Caco-2 (cell line): ENCODE data around the gene PARP11. TPM values are rescaled to one million over a fixed set of nuclear protein-coding genes. Genes with fewer than 3 reads are reported as not detected.

Experiments used
- BruUV-seq: library from RNA; stranded (reverse); fragments of 400-500 nt; replicated peaks from 2 replicates; lab custom pipeline; 2021; lab: Mats Ljungman, UMichigan
- CTCF ChIA-PET: fragments of 300-600 bp; sonication (Branson Sonifier 250); formaldehyde crosslinking; loops from one replicate; lab custom pipeline; 2022; ENCODE audit warnings: antibody characterized with exemption; lab: Charles Lee
- POLR2A ChIA-PET: fragments of 300-600 bp; sonication (Branson Sonifier 250); formaldehyde crosslinking; loops from one replicate; lab custom pipeline; 2022; ENCODE audit warnings: antibody characterized with exemption; lab: Charles Lee
- DNase-seq, 2 experiments: peaks; one replicate each; pipeline versions ENCODE4 v3.0.0 to v3.0.0-alpha.2; 2020 to 2022
- H3K27me3 ChIP-seq: replicated peaks from 2 replicates; pipeline ENCODE4 v1.6.0; 2011; ENCODE audit warnings: low read length; ENCODE audit not compliant: control insufficient read depth, insufficient read depth
- H3K36me3 ChIP-seq: 2 replicates; pipeline ENCODE4 v1.5.1; 2011; ENCODE audit warnings: low read length; ENCODE audit not compliant: control insufficient read depth, insufficient read depth
- H3K4me1 ChIP-seq: fragments of 250-450 bp; sonication (Bioruptor Pico); 2 replicates; pipeline ENCODE4 v1.5.1; 2020; ENCODE audit warnings: mild to moderate bottlenecking
- H3K4me3 ChIP-seq: 2 replicates; pipeline ENCODE4 v1.5.1; 2011; ENCODE audit warnings: low read depth, mild to moderate bottlenecking, control low read depth, low read length
- H3K9me3 ChIP-seq: fragments of 250-450 bp; sonication (Bioruptor Pico); 2 replicates; pipeline ENCODE4 v1.5.1; 2020; ENCODE audit warnings: mild to moderate bottlenecking, moderate library complexity
- H3K27ac Mint-ChIP-seq: one replicate; pipeline ENCODE4 v1.8.0; 2022; ENCODE audit warnings: mixed read lengths; ENCODE audit not compliant: unreplicated experiment
- H3K27me3 Mint-ChIP-seq: one replicate; pipeline ENCODE4 v1.8.0; 2022; ENCODE audit warnings: mixed read lengths; ENCODE audit not compliant: insufficient read depth, unreplicated experiment
- H3K36me3 Mint-ChIP-seq: one replicate; pipeline ENCODE4 v1.8.0; 2022; ENCODE audit warnings: mild to moderate bottlenecking, mixed read lengths; ENCODE audit not compliant: insufficient read depth, unreplicated experiment
- H3K4me1 Mint-ChIP-seq: one replicate; pipeline ENCODE4 v1.8.0; 2022; ENCODE audit warnings: low read depth, mixed read lengths; ENCODE audit not compliant: unreplicated experiment
- H3K4me3 Mint-ChIP-seq: one replicate; pipeline ENCODE4 v1.8.0; 2022; ENCODE audit warnings: mild to moderate bottlenecking, moderate library complexity, mixed read lengths; ENCODE audit not compliant: unreplicated experiment
- H3K9me3 Mint-ChIP-seq: one replicate; pipeline ENCODE4 v1.8.0; 2022; ENCODE audit warnings: mixed read lengths; ENCODE audit not compliant: unreplicated experiment
- CTCF ChIP-seq, 2 experiments: fragments of 200-600 bp in 1 of 2; IDR thresholded peaks; 1 replicate in 1 of 2; 2 replicates in 1 of 2; pipeline versions ENCODE4 v1.5.1 to v1.8.0; 2011 to 2022; ENCODE audit warnings: antibody characterized with exemption in 1 of 2, control low read depth in 1 of 2, inconsistent platforms in 1 of 2, low read depth in 1 of 2, low read length in 1 of 2, mild to moderate bottlenecking in 1 of 2, moderate library complexity in 1 of 2; ENCODE audit not compliant: insufficient read depth in 1 of 2, severe bottlenecking in 1 of 2, unreplicated experiment in 1 of 2
- intact Hi-C: fragments of 100-400 bp; cut with micrococcal nuclease; formaldehyde crosslinking; loops from one replicate; pipeline ENCODE4 v1.10.0; 2022; ENCODE audit not compliant: unreplicated experiment
- total RNA-seq: library from RNA; stranded (reverse); gene quantifications from 2 replicates; pipeline ENCODE4 v1.2.3, GENCODE V29; 2022

PARP11 gene
- total RNA-seq, 1 experiment from 2014 or later, result 18.1 TPM

GRCh38 chr12:3898756-3899155 lies 25.6 kb upstream of the PARP11 start:
- POLR2A ChIA-PET, result interaction anchor here (0.6 kb wide), 1 partner anchor 133 kb away, joined by 4 read pairs; no protein-coding TSS in a partner anchor

GRCh38 chr12:3897371-3897971 lies 24.3 kb upstream of the PARP11 start:
- TF ChIP-seq CTCF (IDR thresholded peaks at IDR 0.05; ENCODE audit: insufficient read depth in 1 of 2, low read depth in 1 of 2, low read length in 1 of 2, severe bottlenecking in 1 of 2, unreplicated experiment in 1 of 2), result no peak
- Histone ChIP-seq H3K27me3 (no peaks in the 10 kb centered on the region), H3K4me1 (peaks cover 42% of the 10 kb centered on the region), H3K4me3 (no peak overlapping the region), H3K9me3 (no peaks in the 10 kb centered on the region), H3K36me3 (no peaks in the 10 kb centered on the region)
- Mint-ChIP-seq H3K9me3 (no peaks in the 10 kb centered on the region), H3K4me1 (peaks cover 22% of the 10 kb centered on the region), H3K27me3 (no peaks in the 10 kb centered on the region), H3K36me3 (no peaks in the 10 kb centered on the region), H3K27ac (peak overlapping the region; percentile 57), H3K4me3 (no peak overlapping the region)
- POLR2A ChIA-PET, result interaction anchor here (0.6 to 1.6 kb wide), 6 partner anchors 23 to 187 kb away, joined by 3 to 7 read pairs (median 6); no protein-coding TSS in a partner anchor
- intact Hi-C loops, result loop anchor here (1.0 kb wide), 7 partner anchors 23 to 134 kb away; partner anchors contain the start of gene PARP11
- no peak for DNase-seq
- BruUV-seq, result no TSS peak
- CTCF ChIA-PET, result interaction anchor here (0.8 to 1.7 kb wide), 7 partner anchors 13 to 379 kb away, joined by 3 to 17 read pairs (median 6); no protein-coding TSS in a partner anchor

More at GRCh38 chr12:3898756-3899155, 25.6 kb upstream of the PARP11 start:
- H3K4me1 ChIP-seq, result peaks cover 42% of the 10 kb centered on the region
- no peak overlapping the region for H3K4me3 ChIP-seq
- Mint-ChIP-seq H3K27me3 (no peaks in the 10 kb centered on the region), H3K27ac (no peak overlapping the region), H3K4me1 (peaks cover 22% of the 10 kb centered on the region), H3K36me3 (no peaks in the 10 kb centered on the region), H3K4me3 (no peak overlapping the region), H3K9me3 (peaks cover 9% of the 10 kb centered on the region)
- no peak for DNase-seq
- H3K36me3 ChIP-seq, result no peaks in the 10 kb centered on the region
- BruUV-seq, result no TSS peak
- intact Hi-C loops, result no loop called here
- H3K9me3 ChIP-seq, result no peaks in the 10 kb centered on the region
- CTCF ChIA-PET, result no interaction called here
- H3K27me3 ChIP-seq, result no peaks in the 10 kb centered on the region
- TF ChIP-seq CTCF (IDR thresholded peaks at IDR 0.05; ENCODE audit: insufficient read depth in 1 of 2, low read depth in 1 of 2, low read length in 1 of 2, severe bottlenecking in 1 of 2, unreplicated experiment in 1 of 2), result no peak

GRCh38 chr12:3896801-3897351 lies 23.7 kb upstream of the PARP11 start:
- Mint-ChIP-seq H3K4me1 (peaks cover 22% of the 10 kb centered on the region), H3K27ac (peak overlapping the region; percentile 57), H3K27me3 (no peaks in the 10 kb centered on the region), H3K4me3 (no peak overlapping the region), H3K9me3 (no peaks in the 10 kb centered on the region), H3K36me3 (no peaks in the 10 kb centered on the region)
- peak; percentile 71 to 77 for DNase-seq
- no peaks in the 10 kb centered on the region for H3K27me3 ChIP-seq
- peaks cover 42% of the 10 kb centered on the region for H3K4me1 ChIP-seq
- intact Hi-C loops, result loop anchor here (1.0 kb wide), 7 partner anchors 23 to 134 kb away; partner anchors contain the start of gene PARP11
- BruUV-seq, result no TSS peak
- TF ChIP-seq CTCF (IDR thresholded peaks at IDR 0.05; ENCODE audit: insufficient read depth in 1 of 2, low read depth in 1 of 2, low read length in 1 of 2, severe bottlenecking in 1 of 2, unreplicated experiment in 1 of 2), result no peak
- H3K36me3 ChIP-seq, result no peaks in the 10 kb centered on the region
- H3K4me3 ChIP-seq, result no peak overlapping the region
- no peaks in the 10 kb centered on the region for H3K9me3 ChIP-seq
- ChIA-PET POLR2A (interaction anchor here (0.6 to 1.6 kb wide), 7 partner anchors 23 to 187 kb away, joined by 3 to 7 read pairs (median 5); no protein-coding TSS in a partner anchor), CTCF (interaction anchor here (0.8 to 1.7 kb wide), 7 partner anchors 12 to 380 kb away, joined by 3 to 17 read pairs (median 6); no protein-coding TSS in a partner anchor)
